ENCODE measurements around the gene TNRC6B. TPM values are rescaled to one million over a fixed set of nuclear protein-coding genes. Genes with fewer than 3 reads are reported as not detected.

TNRC6B gene
- total RNA-seq, 1 donor from 2014 or later: 60.0 TPM

- no peak for TF ChIP-seq EZH2phosphoT487 (IDR thresholded peaks at IDR 0.05)
- TF ChIP-seq CTCF (IDR thresholded peaks at IDR 0.05): no peak
- no peak for TF ChIP-seq EZH2 (IDR thresholded peaks at IDR 0.05)
- H3K36me3 Mint-ChIP-seq: peaks cover 44% of the 10 kb centered on the region
- H3K27me3 Mint-ChIP-seq (ENCODE audit: insufficient read depth, low read depth): no peaks in the 10 kb centered on the region
Observed at GRCh38 chr22:40363059-40363458, 185.3 kb downstream of the TNRC6B start.

GRCh38 chr22:40364431-40364830, 186.7 kb downstream of the TNRC6B start:
- Mint-ChIP-seq H3K4me3 (no peak overlapping the region), H3K27me3 (ENCODE audit: insufficient read depth, low read depth) (no peaks in the 10 kb centered on the region), H3K27ac (no peak overlapping the region), H3K9me3 (no peaks in the 10 kb centered on the region), H3K4me1 (no peaks in the 10 kb centered on the region), H3K36me3 (peaks cover 40% of the 10 kb centered on the region)
- DNase-seq (ENCODE audit: low spot score): no peak
- Histone ChIP-seq H3K27me3 (no peaks in the 10 kb centered on the region), H3K79me2 (ENCODE audit: low read depth) (no peaks in the 10 kb centered on the region), H4K20me1 (ENCODE audit: low read depth) (no peaks in the 10 kb centered on the region), H3K36me3 (no peaks in the 10 kb centered on the region), H3K4me3 (no peak overlapping the region), H3K9ac (no peak overlapping the region), H3F3A (ENCODE audit: low read depth) (peaks cover 32% of the 10 kb centered on the region), H3K4me2 (no peak overlapping the region), H3K9me3 (ENCODE audit: low read depth) (no peaks in the 10 kb centered on the region), H3K27ac (no peak overlapping the region), H2AFZ (replicated peaks) (no peak overlapping the region), H3K4me1 (no peaks in the 10 kb centered on the region)
- TF ChIP-seq EZH2phosphoT487 (IDR thresholded peaks at IDR 0.05) (no peak), EZH2 (IDR thresholded peaks at IDR 0.05) (no peak), CTCF (IDR thresholded peaks at IDR 0.05) (no peak)

More at GRCh38 chr22:40363059-40363458, 185.3 kb downstream of the TNRC6B start:
- H3K27me3 ChIP-seq: no peaks in the 10 kb centered on the region
- H3K4me3 ChIP-seq: no peak overlapping the region
- no peaks in the 10 kb centered on the region for H3K4me1 ChIP-seq
- Mint-ChIP-seq H3K4me1 (no peaks in the 10 kb centered on the region), H3K4me3 (no peak overlapping the region), H3K27ac (no peak overlapping the region), H3K9me3 (no peaks in the 10 kb centered on the region)
- peaks cover 2% of the 10 kb centered on the region for H4K20me1 ChIP-seq (ENCODE audit: low read depth)
- no peak overlapping the region for H3K9ac ChIP-seq
- peaks cover 18% of the 10 kb centered on the region for H3F3A ChIP-seq (ENCODE audit: low read depth)
- no peak overlapping the region for H3K4me2 ChIP-seq
- H3K36me3 ChIP-seq: no peaks in the 10 kb centered on the region
- no peaks in the 10 kb centered on the region for H3K79me2 ChIP-seq (ENCODE audit: low read depth)
- DNase-seq (ENCODE audit: low spot score): no peak
- no peak overlapping the region for H3K27ac ChIP-seq
- H3K9me3 ChIP-seq (ENCODE audit: low read depth): no peaks in the 10 kb centered on the region
- H2AFZ ChIP-seq (replicated peaks): no peak overlapping the region

- peaks cover 34% of the 10 kb centered on the region for H3K36me3 Mint-ChIP-seq
- Histone ChIP-seq H3K4me2 (no peak overlapping the region), H3K9ac (no peak overlapping the region), H3K79me2 (ENCODE audit: low read depth) (peaks cover 2% of the 10 kb centered on the region), H3K9me3 (ENCODE audit: low read depth) (no peaks in the 10 kb centered on the region), H2AFZ (replicated peaks) (no peak overlapping the region), H3K4me1 (no peaks in the 10 kb centered on the region), H3K27me3 (no peaks in the 10 kb centered on the region), H3F3A (ENCODE audit: low read depth) (peaks cover 44% of the 10 kb centered on the region), H4K20me1 (ENCODE audit: low read depth) (peaks cover 5% of the 10 kb centered on the region), H3K27ac (no peak overlapping the region), H3K4me3 (no peak overlapping the region), H3K36me3 (no peaks in the 10 kb centered on the region)
- DNase-seq (ENCODE audit: low spot score): no peak
- TF ChIP-seq EZH2 (IDR thresholded peaks at IDR 0.05): no peak
- H3K4me1 Mint-ChIP-seq: peaks cover under 1% of the 10 kb centered on the region
- H3K27ac Mint-ChIP-seq: no peak overlapping the region
- no peaks in the 10 kb centered on the region for H3K27me3 Mint-ChIP-seq (ENCODE audit: insufficient read depth, low read depth)
- H3K4me3 Mint-ChIP-seq: no peak overlapping the region
- no peaks in the 10 kb centered on the region for H3K9me3 Mint-ChIP-seq
Observed at GRCh38 chr22:40366068-40366467, 188.3 kb downstream of the TNRC6B start.

- H3K27me3 ChIP-seq: no peaks in the 10 kb centered on the region
- H3K4me1 ChIP-seq: no peaks in the 10 kb centered on the region
- Mint-ChIP-seq H3K36me3 (peaks cover 22% of the 10 kb centered on the region), H3K4me3 (no peak overlapping the region), H3K27ac (no peak overlapping the region), H3K4me1 (peaks cover 5% of the 10 kb centered on the region), H3K27me3 (ENCODE audit: insufficient read depth, low read depth) (no peaks in the 10 kb centered on the region), H3K9me3 (no peaks in the 10 kb centered on the region)
- H3K27ac ChIP-seq: no peak overlapping the region
- peaks cover 5% of the 10 kb centered on the region for H4K20me1 ChIP-seq (ENCODE audit: low read depth)
- peaks cover 44% of the 10 kb centered on the region for H3F3A ChIP-seq (ENCODE audit: low read depth)
- no peak overlapping the region for H2AFZ ChIP-seq (replicated peaks)
- DNase-seq (ENCODE audit: low spot score): no peak
- H3K4me2 ChIP-seq: no peak overlapping the region
- no peak overlapping the region for H3K4me3 ChIP-seq
- TF ChIP-seq EZH2phosphoT487 (IDR thresholded peaks at IDR 0.05) (no peak), CTCF (IDR thresholded peaks at IDR 0.05) (no peak), EZH2 (IDR thresholded peaks at IDR 0.05) (no peak)
- no peaks in the 10 kb centered on the region for H3K9me3 ChIP-seq (ENCODE audit: low read depth)
- H3K36me3 ChIP-seq: no peaks in the 10 kb centered on the region
- H3K79me2 ChIP-seq (ENCODE audit: low read depth): peaks cover 13% of the 10 kb centered on the region
- H3K9ac ChIP-seq: no peak overlapping the region
Observed at GRCh38 chr22:40367342-40367741, 189.6 kb downstream of the TNRC6B start.

All from neural progenitor cell (in vitro differentiated cells).